ENCODE results near the gene NPM3.

GRCh38 chr10:101826852-101827434 is 43.7 kb upstream of the NPM3 start:
- TF ChIP-seq CTCF (conservative IDR thresholded peaks at IDR 0.05) (no peak), ZFX (IDR thresholded peaks at IDR 0.05) (no peak)
